Trophoblast cell (in vitro differentiated cells and primary cell): ENCODE data around the gene HYI.

ENCODE experiments used
- DNase-seq, 2 donors: peaks; one replicate each; pipeline ENCODE4 v3.0.0-alpha.2; 2016
- H2AFZ ChIP-seq: 2 replicates; pipeline ENCODE4 v1.6.1; 2013; ENCODE audit warnings: low read length, moderate library complexity, mild to moderate bottlenecking; ENCODE audit not compliant: insufficient read depth, poor library complexity
- H2AK5ac ChIP-seq: 2 replicates; pipeline ENCODE4 v1.6.1; 2013; ENCODE audit warnings: mild to moderate bottlenecking, low read length
- H2BK120ac ChIP-seq: 2 replicates; pipeline ENCODE4 v1.6.1; 2013; ENCODE audit warnings: low read length, mild to moderate bottlenecking, moderate library complexity; ENCODE audit not compliant: insufficient read depth, poor library complexity
- H2BK12ac ChIP-seq: 2 replicates; pipeline ENCODE4 v1.6.1; 2013; ENCODE audit warnings: mild to moderate bottlenecking, low read length, moderate library complexity
- H2BK5ac ChIP-seq: 2 replicates; pipeline ENCODE4 v1.6.1; 2013; ENCODE audit warnings: low read length, low read depth, moderate library complexity, mild to moderate bottlenecking; ENCODE audit not compliant: poor library complexity
- H3K14ac ChIP-seq: 2 replicates; pipeline ENCODE4 v1.6.1; 2013; ENCODE audit warnings: mild to moderate bottlenecking, low read length
- H3K18ac ChIP-seq: 2 replicates; pipeline ENCODE4 v1.6.1; 2013; ENCODE audit warnings: mild to moderate bottlenecking, low read length
- H3K23ac ChIP-seq: 2 replicates; pipeline ENCODE4 v1.6.1; 2013; ENCODE audit warnings: low read length
- H3K27ac ChIP-seq: 2 replicates; pipeline ENCODE4 v1.5.1; 2013; ENCODE audit warnings: low read depth, mild to moderate bottlenecking, inconsistent platforms, low read length, moderate library complexity
- H3K27me3 ChIP-seq: 2 replicates; pipeline ENCODE4 v1.6.1; 2013; ENCODE audit warnings: inconsistent platforms, mild to moderate bottlenecking, low read length, moderate library complexity; ENCODE audit not compliant: insufficient read depth
- H3K36me3 ChIP-seq, 2 experiments: 1 replicate in 1 of 2; 2 replicates in 1 of 2; pipeline ENCODE4 v1.6.1; 2013; ENCODE audit warnings: low read length in 2 of 2, mild to moderate bottlenecking in 2 of 2, moderate library complexity in 1 of 2; ENCODE audit not compliant: insufficient read depth in 2 of 2, control insufficient read depth in 1 of 2
- H3K4ac ChIP-seq: 2 replicates; pipeline ENCODE4 v1.6.1; 2013; ENCODE audit warnings: low read depth, mild to moderate bottlenecking, low read length, moderate library complexity
- H3K4me1 ChIP-seq, 2 experiments: 1 replicate in 1 of 2; 2 replicates in 1 of 2; pipeline ENCODE4 v1.6.1; 2013; ENCODE audit warnings: low read length in 2 of 2, mild to moderate bottlenecking in 2 of 2, moderate library complexity in 1 of 2; ENCODE audit not compliant: insufficient read depth in 2 of 2, control insufficient read depth in 1 of 2
- H3K4me2 ChIP-seq: 2 replicates; pipeline ENCODE4 v1.6.1; 2013; ENCODE audit warnings: inconsistent platforms, mild to moderate bottlenecking, low read length, moderate library complexity
- H3K4me3 ChIP-seq: 2 replicates; pipeline ENCODE4 v1.5.1; 2013; ENCODE audit warnings: mild to moderate bottlenecking, low read depth, low read length, inconsistent platforms
- H3K79me1 ChIP-seq: one replicate; pipeline ENCODE4 v1.6.1; 2013; ENCODE audit warnings: low read length
- H3K79me2 ChIP-seq: 2 replicates; pipeline ENCODE4 v1.6.1; 2013; ENCODE audit warnings: low read length, mild to moderate bottlenecking; ENCODE audit not compliant: control insufficient read depth, insufficient read depth, poor library complexity
- H3K9ac ChIP-seq: 2 replicates; pipeline ENCODE4 v1.6.1; 2013; ENCODE audit warnings: mild to moderate bottlenecking, low read length
- H3K9me3 ChIP-seq: 2 replicates; pipeline ENCODE4 v1.6.1; 2013; ENCODE audit warnings: low read depth, mild to moderate bottlenecking, control low read depth, inconsistent platforms, low read length; ENCODE audit not compliant: insufficient read depth
- H4K12ac ChIP-seq: 2 replicates; pipeline ENCODE4 v1.6.1; 2013; ENCODE audit warnings: low read depth, mild to moderate bottlenecking, low read length, moderate library complexity
- H4K8ac ChIP-seq: 2 replicates; pipeline ENCODE4 v1.6.1; 2013; ENCODE audit warnings: low read depth, mild to moderate bottlenecking, low read length, moderate library complexity
- H4K91ac ChIP-seq: one replicate; pipeline ENCODE4 v1.6.1; 2013; ENCODE audit warnings: low read depth, mild to moderate bottlenecking, low read length, moderate library complexity
- WGBS: extraction: QIAGEN DNeasy Blood & Tissue Kit; methylation state at CpG from one replicate; pipeline ENCODE4 v1.1.7; 2013; ENCODE audit warnings: missing lambda C conversion rate; ENCODE audit not compliant: insufficient read length, insufficient coverage; ENCODE audit errors: extremely low coverage; 5-methylcytosine and 5-hydroxymethylcytosine counted together

HYI gene

GRCh38 chr1:43420874-43421273, 32.9 kb downstream of the HYI start:
- no CpG with 5 or more reads among the region's 10 CpGs for WGBS
- H4K8ac ChIP-seq: no peak overlapping the region
- H3K18ac ChIP-seq: no peak overlapping the region
- H3K36me3 ChIP-seq: peaks cover 70 to 84% of the 10 kb centered on the region in 2 experiments
- H4K12ac ChIP-seq: no peak overlapping the region
- H3K79me2 ChIP-seq: no peaks in the 10 kb centered on the region
- H2AK5ac ChIP-seq: no peak overlapping the region
- no peak overlapping the region for H3K14ac ChIP-seq
- H3K4me3 ChIP-seq: no peak overlapping the region
- no peak overlapping the region for H2BK5ac ChIP-seq
- H3K9ac ChIP-seq: no peak overlapping the region
- H3K27ac ChIP-seq: no peak overlapping the region
- no peak overlapping the region for H3K4me2 ChIP-seq
- no peak overlapping the region for H3K4ac ChIP-seq
- H2BK120ac ChIP-seq: no peak overlapping the region
- H3K27me3 ChIP-seq: no peaks in the 10 kb centered on the region
- H3K9me3 ChIP-seq: no peaks in the 10 kb centered on the region
- H3K79me1 ChIP-seq: no peaks in the 10 kb centered on the region
- H4K91ac ChIP-seq: no peak overlapping the region
- H2BK12ac ChIP-seq: no peak overlapping the region
- H3K4me1 ChIP-seq: no peaks in the 10 kb centered on the region
- H2AFZ ChIP-seq: no peak overlapping the region
- H3K23ac ChIP-seq: no peak overlapping the region
- DNase-seq: no peak

- H2AFZ ChIP-seq: no peak overlapping the region
- no peak overlapping the region for H4K91ac ChIP-seq
- H3K79me1 ChIP-seq: no peaks in the 10 kb centered on the region
- no peak overlapping the region for H3K4ac ChIP-seq
- H3K9ac ChIP-seq: no peak overlapping the region
- H3K27ac ChIP-seq: no peak overlapping the region
- H3K79me2 ChIP-seq: no peaks in the 10 kb centered on the region
- no peak overlapping the region for H3K18ac ChIP-seq
- H4K12ac ChIP-seq: no peak overlapping the region
- H2BK5ac ChIP-seq: no peak overlapping the region
- no peak overlapping the region for H3K14ac ChIP-seq
- no peak for DNase-seq
- no peaks in the 10 kb centered on the region for H3K4me1 ChIP-seq
- no peak overlapping the region for H2AK5ac ChIP-seq
- H3K36me3 ChIP-seq: peaks cover 66 to 81% of the 10 kb centered on the region in 2 experiments
- no peak overlapping the region for H2BK120ac ChIP-seq
- H3K9me3 ChIP-seq: no peaks in the 10 kb centered on the region
- WGBS: no CpG with 5 or more reads among the region's 13 CpGs
- no peak overlapping the region for H3K4me3 ChIP-seq
- H3K23ac ChIP-seq: no peak overlapping the region
- H3K27me3 ChIP-seq: no peaks in the 10 kb centered on the region
- H2BK12ac ChIP-seq: no peak overlapping the region
- no peak overlapping the region for H3K4me2 ChIP-seq
- H4K8ac ChIP-seq: no peak overlapping the region
These were observed 33.9 kb downstream of the HYI start for GRCh38 chr1:43419627-43420425.

- Histone ChIP-seq H2BK120ac (no peak overlapping the region), H2BK5ac (no peak overlapping the region), H3K9ac (no peak overlapping the region), H4K12ac (no peak overlapping the region), H3K4ac (no peak overlapping the region), H4K8ac (no peak overlapping the region), H3K36me3 (peaks cover 57 to 72% of the 10 kb centered on the region in 2 experiments), H3K4me2 (no peak overlapping the region), H2AK5ac (no peak overlapping the region), H3K27me3 (no peaks in the 10 kb centered on the region), H4K91ac (no peak overlapping the region), H3K4me3 (no peak overlapping the region), H3K79me2 (no peaks in the 10 kb centered on the region), H3K79me1 (no peaks in the 10 kb centered on the region), H3K9me3 (no peaks in the 10 kb centered on the region), H3K4me1 (no peaks in the 10 kb centered on the region), H3K23ac (no peak overlapping the region), H3K14ac (no peak overlapping the region), H2BK12ac (no peak overlapping the region), H3K18ac (no peak overlapping the region), H3K27ac (no peak overlapping the region), H2AFZ (no peak overlapping the region)
- no peak for DNase-seq
- no CpG with 5 or more reads among the region's 4 CpGs for WGBS
These were observed 34.9 kb downstream of the HYI start for GRCh38 chr1:43418858-43419257.

- no peaks in the 10 kb centered on the region for H3K9me3 ChIP-seq
- H3K36me3 ChIP-seq: peaks cover 33 to 50% of the 10 kb centered on the region in 2 experiments
- H3K4me2 ChIP-seq: no peak overlapping the region
- H3K79me1 ChIP-seq: no peaks in the 10 kb centered on the region
- no CpG with 5 or more reads among the region's 5 CpGs for WGBS
- H3K18ac ChIP-seq: no peak overlapping the region
- no peak overlapping the region for H4K8ac ChIP-seq
- H3K4me3 ChIP-seq: no peak overlapping the region
- no peak overlapping the region for H2AFZ ChIP-seq
- no peak overlapping the region for H2BK120ac ChIP-seq
- H2BK12ac ChIP-seq: no peak overlapping the region
- DNase-seq: no peak
- H4K91ac ChIP-seq: no peak overlapping the region
- no peak overlapping the region for H2AK5ac ChIP-seq
- H3K23ac ChIP-seq: no peak overlapping the region
- H3K4me1 ChIP-seq: no peaks in the 10 kb centered on the region
- no peaks in the 10 kb centered on the region for H3K79me2 ChIP-seq
- H3K27me3 ChIP-seq: no peaks in the 10 kb centered on the region
- no peak overlapping the region for H4K12ac ChIP-seq
- H2BK5ac ChIP-seq: no peak overlapping the region
- H3K4ac ChIP-seq: no peak overlapping the region
- H3K9ac ChIP-seq: no peak overlapping the region
- H3K27ac ChIP-seq: no peak overlapping the region
- H3K14ac ChIP-seq: no peak overlapping the region
These were observed 37.8 kb downstream of the HYI start for GRCh38 chr1:43415901-43416300.
